Motor neuron (in vitro differentiated cells): ENCODE data around the gene MAGI3. TPM values are rescaled to one million over a fixed set of nuclear protein-coding genes. Genes with fewer than 3 reads are reported as not detected.
A peak's percentile ranks its signal among the peaks of the same experiment; 100 is the strongest.
"Not testable (repeated sequence)": the region's sequence is repeated elsewhere in the genome, so short reads cannot be mapped to it uniquely, and the experiment has no call there.

ENCODE experiments used
- ATAC-seq, 8 experiments: fragments of 200-7000 bp; cut with Tn5 transposase; replicated peaks in 6 of 8; 2 replicates each; pipeline ENCODE4 v1.8.0; 2021; ENCODE audit warnings: mild to moderate bottlenecking in 8 of 8, moderate library complexity in 8 of 8
- H3K27ac ChIP-seq, 2 donors: fragments of 250-450 bp; sonication (Bioruptor Pico); 2 replicates each; pipeline ENCODE4 v1.9.0; 2021; ENCODE audit warnings: antibody characterized with exemption in 2 of 2, mild to moderate bottlenecking in 2 of 2, moderate library complexity in 1 of 2
- H3K4me1 ChIP-seq, 2 donors: fragments of 250-450 bp; sonication (Bioruptor Pico); replicated peaks in 1 of 2; 2 replicates each; pipeline ENCODE4 v1.6.1; 2021; ENCODE audit warnings: antibody characterized with exemption in 2 of 2, mild to moderate bottlenecking in 2 of 2, moderate library complexity in 1 of 2
- H3K4me3 ChIP-seq, 5 donors: fragments of 250-450 bp; sonication (Bioruptor Pico); 2 replicates each; pipeline ENCODE4 v1.9.0; 2021; ENCODE audit warnings: antibody characterized with exemption in 5 of 5, mild to moderate bottlenecking in 5 of 5, moderate library complexity in 4 of 5
- WGBS, 10 experiments: fragments of 450-650 bp; shearing (Covaris generic); methylation state at CpG; one replicate each; pipeline ENCODE4 v1.0.0; 2022; 5-methylcytosine and 5-hydroxymethylcytosine counted together
- in situ Hi-C, 9 experiments: fragments of 400-800 bp; cut with MboI; loops; one replicate each; pipeline ENCODE4 v1.15.0; 2021; ENCODE audit warnings: low sequenced_read_pairs in 9 of 9, low pct_unique_long_range_greater_than_20kb in 2 of 9; ENCODE audit not compliant: unreplicated experiment in 9 of 9
- total RNA-seq, 8 experiments: library from RNA; unstranded; fragments of 300-600 nt; gene quantifications; 2 replicates each; pipeline versions ENCODE4 v1.2.3 to v1.2.4, GENCODE V29; 2022

The MAGI3 gene
- total RNA-seq, 8 experiments from 2014 or later, result 3.9 to 21.3 (median 17.6) TPM

GRCh38 chr1:113478427-113479195, 88.3 kb downstream of the MAGI3 start:
- WGBS, 10 experiments, result 40 to 100% (median 91%) methylated on average over 1 to 9 of the region's 10 CpGs; no CpG with 5 or more reads in 2 of the 10 experiments
- H3K4me3 ChIP-seq, ATAC-seq, H3K4me1 ChIP-seq, in situ Hi-C loops, H3K27ac ChIP-seq: not testable (repeated sequence)

- in situ Hi-C loops, result no loop called here
- Histone ChIP-seq H3K4me1 (no peaks in the 10 kb centered on the region), H3K27ac (no peak overlapping the region), H3K4me3 (no peak overlapping the region)
- no peak for ATAC-seq
- WGBS, 10 experiments, result 77 to 100% (median 97%) methylated on average over 1 to 5 of the region's 5 CpGs
Observed at GRCh38 chr1:113479713-113480676, 89.7 kb downstream of the MAGI3 start.

DNA sequence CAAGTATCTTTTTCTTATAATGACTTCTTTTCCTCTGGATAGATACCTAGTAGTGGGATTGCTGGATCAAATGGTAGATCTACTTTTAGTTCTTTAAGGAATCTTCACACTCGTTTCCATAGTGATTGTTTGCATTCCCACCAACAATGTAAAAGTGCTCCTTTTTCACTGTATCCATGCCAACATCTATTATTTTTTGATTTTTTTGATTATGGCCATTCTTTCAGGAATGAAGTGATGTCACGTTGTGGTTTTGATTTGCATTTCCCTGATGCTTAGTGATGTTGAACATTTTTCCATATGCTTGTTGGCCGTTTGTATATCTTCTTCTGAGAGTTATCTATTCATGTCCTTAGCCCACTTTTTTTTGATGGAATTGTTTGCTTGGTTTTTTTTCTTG, 94.8 kb downstream of the MAGI3 start:
- H3K27ac ChIP-seq, H3K4me3 ChIP-seq, ATAC-seq, H3K4me1 ChIP-seq, in situ Hi-C loops: not testable (repeated sequence)
- 14 to 95% (median 86%) methylated on average over 2 to 3 of the region's 3 CpGs for WGBS, 10 experiments

DNA sequence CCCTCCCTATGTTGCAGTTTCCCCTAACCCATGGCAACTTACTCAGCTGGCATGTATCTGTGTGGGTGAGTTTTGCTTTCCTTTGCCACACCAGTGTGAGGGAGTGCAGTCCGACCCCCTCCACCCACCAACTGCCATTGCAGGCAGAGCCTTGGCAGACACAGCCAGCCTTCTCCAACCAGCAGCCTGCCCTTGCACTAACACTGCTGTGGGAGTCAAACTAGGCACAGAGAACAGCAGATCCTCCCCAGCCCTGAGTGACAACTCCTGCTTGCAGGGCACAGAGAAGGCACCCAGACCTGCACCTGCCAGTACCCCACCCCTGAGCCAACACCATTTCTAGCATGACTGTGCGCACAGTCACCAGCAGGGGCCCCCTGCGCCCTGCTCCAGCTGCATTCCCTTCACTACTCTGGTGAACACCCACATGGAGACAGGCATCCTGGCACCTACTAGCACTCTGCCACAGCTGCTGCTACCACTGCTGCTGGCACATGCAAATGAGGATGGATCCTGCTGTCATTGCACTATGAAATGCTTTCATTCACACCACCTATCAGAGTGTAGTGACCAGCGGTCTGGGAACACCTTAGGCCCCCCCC, 98.4 kb downstream of the MAGI3 start:
- 40 to 100% (median 93%) methylated on average over 1 to 3 of the region's 4 CpGs; no CpG with 5 or more reads in 2 of the 10 experiments for WGBS, 10 experiments
- H3K4me1 ChIP-seq, result no peaks in the 10 kb centered on the region
- no peak for ATAC-seq
- in situ Hi-C loops, result no loop called here
- no peak overlapping the region for H3K4me3 ChIP-seq
- no peak overlapping the region for H3K27ac ChIP-seq

DNA sequence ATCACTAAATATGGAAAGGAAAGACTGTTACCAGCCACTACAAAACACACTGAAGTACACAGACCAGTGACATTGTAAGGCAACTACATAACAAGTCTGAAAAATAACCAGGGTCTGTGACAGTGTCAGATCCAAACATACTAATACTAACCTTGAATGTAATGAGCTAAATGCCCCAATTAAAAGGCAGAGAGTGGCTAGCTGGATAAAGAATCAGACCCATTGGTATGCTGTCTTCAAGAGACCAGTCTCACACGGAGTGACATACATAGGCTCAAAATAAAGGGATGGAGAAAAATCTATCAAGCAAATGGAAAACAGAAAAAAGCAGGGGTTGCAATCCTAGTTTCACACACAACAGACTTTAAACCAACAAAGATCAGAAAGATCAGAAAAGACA, 100.1 kb downstream of the MAGI3 start:
- Histone ChIP-seq H3K27ac (no peak overlapping the region), H3K4me3 (no peak overlapping the region), H3K4me1 (no peaks in the 10 kb centered on the region)
- no peak for ATAC-seq
- in situ Hi-C loops, result no loop called here
- WGBS, 10 experiments, result 80 to 100% (median 100%) methylated on average over 1 of the region's 1 CpG; no CpG with 5 or more reads in 2 of the 10 experiments

DNA sequence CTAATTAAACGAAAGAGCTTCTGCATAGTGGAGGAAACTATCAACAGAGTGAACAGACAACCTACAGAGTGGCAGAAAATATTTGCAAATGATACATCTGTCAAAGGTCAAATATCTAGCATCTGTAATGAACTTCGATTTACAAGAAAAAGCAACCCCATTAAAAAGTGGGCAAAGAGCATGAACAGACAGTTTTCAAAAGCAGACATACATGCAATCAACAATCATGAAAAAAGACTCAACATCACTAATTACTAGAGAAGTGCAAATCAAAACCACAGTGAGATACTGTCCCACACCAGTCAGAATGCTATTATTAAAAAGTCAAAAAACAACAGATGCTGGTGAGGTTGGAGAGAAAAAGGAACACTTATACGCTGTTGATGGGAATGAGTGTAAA, 103.2 kb downstream of the MAGI3 start:
- Histone ChIP-seq H3K27ac (no peak overlapping the region), H3K4me1 (no peaks in the 10 kb centered on the region), H3K4me3 (no peak overlapping the region)
- 69 to 100% (median 86%) methylated on average over 1 to 3 of the region's 3 CpGs; no CpG with 5 or more reads in 1 of the 10 experiments for WGBS, 10 experiments
- in situ Hi-C loops, result no loop called here
- no peak for ATAC-seq

- Histone ChIP-seq H3K27ac (peak overlapping the region in 1 of 2 donors; percentile 13), H3K4me3 (no peak overlapping the region), H3K4me1 (no peaks in the 10 kb centered on the region)
- in situ Hi-C loops, result no loop called here
- WGBS, 10 experiments, result 78 to 100% (median 91%) methylated on average over 1 of the region's 1 CpG
- no peak for ATAC-seq
Observed at GRCh38 chr1:113505357-113505756, 115.0 kb downstream of the MAGI3 start.

- no peak overlapping the region for H3K4me3 ChIP-seq
- no peak overlapping the region for H3K27ac ChIP-seq
- H3K4me1 ChIP-seq, result peaks cover 0 to 2% of the 10 kb centered on the region in 2 donors
- no peak for ATAC-seq
- in situ Hi-C loops, result no loop called here
Observed at GRCh38 chr1:113507552-113508214, 117.4 kb downstream of the MAGI3 start.

GRCh38 chr1:113508364-113509164, 118.2 kb downstream of the MAGI3 start:
- in situ Hi-C loops, result no loop called here
- H3K27ac ChIP-seq, result no peak overlapping the region
- WGBS, 10 experiments, result 38 to 92% (median 82%) methylated on average over 1 to 2 of the region's 2 CpGs; no CpG with 5 or more reads in 2 of the 10 experiments
- H3K4me1 ChIP-seq, result peaks cover 0 to 2% of the 10 kb centered on the region in 2 donors
- H3K4me3 ChIP-seq, result no peak overlapping the region
- no peak for ATAC-seq

GRCh38 chr1:113509766-113510165, 119.5 kb downstream of the MAGI3 start:
- H3K27ac ChIP-seq, H3K4me1 ChIP-seq, H3K4me3 ChIP-seq, in situ Hi-C loops: not testable (repeated sequence)
- WGBS, 10 experiments, result 40 to 100% (median 99%) methylated on average over 1 to 4 of the region's 12 CpGs
- ATAC-seq, result peak in 1 of 8 experiments; percentile 55

GRCh38 chr1:113511269-113511668, 121.0 kb downstream of the MAGI3 start:
- Histone ChIP-seq H3K4me3 (no peak overlapping the region), H3K4me1 (peaks cover 0 to 2% of the 10 kb centered on the region in 2 donors), H3K27ac (no peak overlapping the region)
- WGBS, 10 experiments, result 58 to 94% (median 87%) methylated on average over 1 to 2 of the region's 2 CpGs; no CpG with 5 or more reads in 2 of the 10 experiments
- no peak for ATAC-seq
- in situ Hi-C loops, result no loop called here

GRCh38 chr1:113515498-113515897, 125.2 kb downstream of the MAGI3 start:
- Histone ChIP-seq H3K4me1 (peaks cover 0 to 2% of the 10 kb centered on the region in 2 donors), H3K27ac (no peak overlapping the region), H3K4me3 (no peak overlapping the region)
- in situ Hi-C loops, result no loop called here
- no peak for ATAC-seq
- 86 to 100% (median 91%) methylated on average over 1 of the region's 1 CpG; no CpG with 5 or more reads in 5 of the 10 experiments for whole genome bisulfite sequencing, 10 experiments
